Measurements from ENCODE around the gene BAZ2B.

The BAZ2B gene

DNA sequence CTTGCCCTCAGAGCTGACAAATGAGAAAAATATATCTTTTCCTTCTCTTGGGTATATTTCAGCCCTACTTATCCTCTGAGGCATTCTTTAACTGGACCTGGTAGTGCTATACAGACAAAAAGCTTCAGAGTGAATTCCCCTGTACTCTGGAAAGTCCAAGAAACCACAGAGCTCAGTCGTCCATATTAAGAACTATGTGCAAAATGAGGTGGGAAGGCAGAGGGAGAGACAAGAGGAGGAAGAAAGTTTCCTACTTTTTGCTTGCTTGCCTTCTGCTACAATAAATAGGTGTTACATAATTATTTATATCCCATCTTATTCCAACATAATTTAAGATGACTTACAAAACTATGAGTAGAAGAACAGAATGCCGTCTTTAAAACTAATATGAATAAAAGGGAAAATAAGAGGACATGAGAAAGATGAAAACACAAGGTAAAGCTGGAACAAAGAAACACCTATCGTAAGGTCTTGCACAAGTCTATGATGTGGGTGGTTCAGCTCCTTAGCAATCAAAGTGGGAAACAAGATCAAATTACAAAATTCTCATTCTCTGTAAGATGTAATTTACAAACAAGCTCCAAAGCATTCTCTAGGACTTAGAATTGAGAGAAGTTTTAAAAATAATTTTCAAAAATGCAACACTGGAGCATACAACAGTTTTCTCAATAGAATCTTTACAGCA lies 97.9 kb downstream of the BAZ2B start:
- no peak overlapping the region for H3K4me3 ChIP-seq (ENCODE audit: low read length)
- DNase-seq (ENCODE audit: low read depth) = no peak
- TF ChIP-seq, protein P1, sequence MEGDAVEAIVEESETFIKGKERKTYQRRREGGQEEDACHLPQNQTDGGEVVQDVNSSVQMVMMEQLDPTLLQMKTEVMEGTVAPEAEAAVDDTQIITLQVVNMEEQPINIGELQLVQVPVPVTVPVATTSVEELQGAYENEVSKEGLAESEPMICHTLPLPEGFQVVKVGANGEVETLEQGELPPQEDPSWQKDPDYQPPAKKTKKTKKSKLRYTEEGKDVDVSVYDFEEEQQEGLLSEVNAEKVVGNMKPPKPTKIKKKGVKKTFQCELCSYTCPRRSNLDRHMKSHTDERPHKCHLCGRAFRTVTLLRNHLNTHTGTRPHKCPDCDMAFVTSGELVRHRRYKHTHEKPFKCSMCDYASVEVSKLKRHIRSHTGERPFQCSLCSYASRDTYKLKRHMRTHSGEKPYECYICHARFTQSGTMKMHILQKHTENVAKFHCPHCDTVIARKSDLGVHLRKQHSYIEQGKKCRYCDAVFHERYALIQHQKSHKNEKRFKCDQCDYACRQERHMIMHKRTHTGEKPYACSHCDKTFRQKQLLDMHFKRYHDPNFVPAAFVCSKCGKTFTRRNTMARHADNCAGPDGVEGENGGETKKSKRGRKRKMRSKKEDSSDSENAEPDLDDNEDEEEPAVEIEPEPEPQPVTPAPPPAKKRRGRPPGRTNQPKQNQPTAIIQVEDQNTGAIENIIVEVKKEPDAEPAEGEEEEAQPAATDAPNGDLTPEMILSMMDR (conservative IDR thresholded peaks at IDR 0.05; ENCODE audit: low read length) = no peak

DNA sequence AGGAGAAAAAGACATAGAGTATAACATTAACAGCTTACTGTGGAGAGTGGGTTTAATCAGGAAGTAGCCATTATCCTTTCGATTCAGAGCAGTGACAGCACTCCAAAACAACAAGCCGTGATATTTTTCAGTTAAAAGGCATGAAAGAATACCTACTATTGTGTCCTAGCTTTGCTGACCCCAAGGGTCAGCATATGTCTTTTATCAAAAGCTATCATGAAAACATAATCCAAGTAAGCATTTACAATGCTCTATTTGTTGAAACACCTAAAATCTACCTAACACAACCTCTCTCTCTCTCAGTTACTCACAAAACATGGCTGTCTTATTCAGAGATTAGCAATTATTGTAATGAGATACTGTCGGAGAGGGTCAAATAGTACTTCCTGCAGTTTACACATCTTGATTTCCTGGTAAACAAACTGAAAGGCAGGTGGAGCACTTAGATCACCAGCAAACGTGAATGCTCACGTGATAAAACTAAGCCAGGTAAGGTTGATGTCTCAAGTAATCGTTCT lies 100.0 kb downstream of the BAZ2B start:
- TF ChIP-seq, protein P1 (conservative IDR thresholded peaks at IDR 0.05; ENCODE audit: low read length) = no peak
- H3K4me3 ChIP-seq (ENCODE audit: low read length) = peak overlapping the region; percentile 44
- DNase-seq (ENCODE audit: low read depth) = peak; percentile 18

DNA sequence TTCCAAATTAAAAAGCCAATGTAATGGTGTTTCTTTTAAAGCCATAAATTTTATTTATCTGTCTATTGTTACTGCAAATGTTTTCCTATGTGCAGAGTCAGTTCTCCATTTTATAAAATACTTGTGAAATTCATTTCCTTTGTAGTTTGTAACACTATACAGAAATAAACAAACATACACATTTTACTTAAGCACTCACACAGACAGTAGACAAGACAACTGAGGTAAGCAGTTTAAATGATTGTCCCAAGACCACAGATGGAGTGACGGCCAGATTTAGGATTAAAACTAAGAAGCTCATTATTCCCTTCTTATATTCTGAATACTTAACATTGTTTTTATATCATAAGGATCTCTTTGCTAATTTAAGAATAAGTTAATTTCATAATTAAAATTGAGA lies 100.9 kb downstream of the BAZ2B start:
- TF ChIP-seq, protein P1 (conservative IDR thresholded peaks at IDR 0.05; ENCODE audit: low read length) = no peak
- H3K4me3 ChIP-seq (ENCODE audit: low read length) = no peak overlapping the region
- no peak for DNase-seq (ENCODE audit: low read depth)

DNA sequence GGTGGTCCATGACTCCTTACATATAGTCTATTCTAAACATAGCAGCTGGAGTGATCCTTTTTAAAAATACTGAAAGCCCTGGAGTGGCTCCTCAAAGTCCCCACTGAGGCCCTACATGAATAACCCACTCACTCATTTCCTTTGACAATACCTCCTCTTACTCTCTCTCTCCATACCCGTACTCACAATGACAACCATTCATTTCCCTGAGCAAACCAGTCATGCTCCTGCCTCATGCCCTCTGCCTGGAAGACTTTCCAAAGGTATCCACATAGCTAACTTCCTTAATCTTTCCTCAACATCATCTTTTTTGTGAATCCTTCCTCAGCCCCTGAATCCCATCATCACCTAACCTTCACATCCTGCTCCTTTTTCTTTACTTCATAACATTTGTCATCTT lies 102.6 kb downstream of the BAZ2B start:
- H3K4me3 ChIP-seq (ENCODE audit: low read length) = no peak overlapping the region
- TF ChIP-seq, protein P1 (conservative IDR thresholded peaks at IDR 0.05; ENCODE audit: low read length) = no peak

DNA sequence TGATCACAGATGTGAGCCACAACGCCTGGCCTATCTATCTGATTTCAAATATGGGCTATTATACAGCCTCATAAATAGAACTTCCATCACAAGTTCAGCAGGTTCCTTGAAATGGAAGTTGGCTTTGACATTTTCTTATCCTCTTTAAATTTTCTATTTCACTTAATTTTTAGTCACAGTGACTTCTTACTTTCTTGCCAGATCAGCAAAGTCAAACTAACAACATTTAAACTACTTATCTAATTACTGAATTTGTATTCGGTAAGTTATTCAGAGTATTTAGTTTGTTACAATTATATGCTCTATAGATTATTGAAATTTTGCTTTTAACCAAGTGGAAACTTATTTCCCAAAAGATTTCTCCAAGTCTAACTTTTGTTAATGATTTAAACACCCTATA lies 108.2 kb downstream of the BAZ2B start:
- TF ChIP-seq, protein P1 (conservative IDR thresholded peaks at IDR 0.05; ENCODE audit: low read length) = no peak
- no peak for DNase-seq (ENCODE audit: low read depth)

More for the DNA sequence above, 102.6 kb downstream of the BAZ2B start:
- DNase-seq (ENCODE audit: low read depth) = no peak

DNA sequence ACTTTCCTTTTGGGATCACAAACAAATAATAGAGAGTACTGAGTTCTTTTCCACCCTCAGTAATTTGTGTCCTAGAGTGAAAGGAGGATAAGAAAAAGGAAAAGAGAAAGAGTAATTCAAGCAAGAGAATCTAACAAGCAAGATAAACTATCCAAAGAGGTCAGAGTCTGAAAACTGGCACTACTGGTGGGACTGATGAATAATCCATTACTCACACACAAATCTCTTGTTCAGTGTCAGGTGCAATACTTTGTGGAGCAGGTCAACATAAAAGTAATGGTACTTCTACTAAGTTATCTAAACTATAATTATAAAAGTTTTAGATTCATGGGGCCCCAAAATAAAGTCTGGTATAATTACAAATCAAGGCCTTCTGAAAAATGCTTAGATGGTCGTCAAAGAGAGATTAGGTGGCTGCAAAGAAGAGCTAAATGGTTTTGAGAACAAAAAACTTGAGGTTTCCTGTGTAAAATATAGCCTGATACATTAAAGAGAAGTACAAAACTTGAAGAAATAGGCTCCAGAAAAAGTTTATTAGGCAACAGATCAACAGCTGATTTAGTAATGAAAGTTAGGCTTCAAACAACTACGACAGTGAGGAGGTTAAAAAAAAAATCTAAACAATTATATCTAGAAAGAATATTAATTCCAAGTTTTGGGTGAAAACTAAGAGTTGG lies 109.4 kb downstream of the BAZ2B start:
- peak; percentile 1 for DNase-seq (ENCODE audit: low read depth)
- TF ChIP-seq, protein P1 (conservative IDR thresholded peaks at IDR 0.05; ENCODE audit: low read length) = no peak
- H3K4me3 ChIP-seq (ENCODE audit: low read length) = no peak overlapping the region

More for the DNA sequence above, 108.2 kb downstream of the BAZ2B start:
- H3K4me3 ChIP-seq (ENCODE audit: low read length) = no peak overlapping the region

DNA sequence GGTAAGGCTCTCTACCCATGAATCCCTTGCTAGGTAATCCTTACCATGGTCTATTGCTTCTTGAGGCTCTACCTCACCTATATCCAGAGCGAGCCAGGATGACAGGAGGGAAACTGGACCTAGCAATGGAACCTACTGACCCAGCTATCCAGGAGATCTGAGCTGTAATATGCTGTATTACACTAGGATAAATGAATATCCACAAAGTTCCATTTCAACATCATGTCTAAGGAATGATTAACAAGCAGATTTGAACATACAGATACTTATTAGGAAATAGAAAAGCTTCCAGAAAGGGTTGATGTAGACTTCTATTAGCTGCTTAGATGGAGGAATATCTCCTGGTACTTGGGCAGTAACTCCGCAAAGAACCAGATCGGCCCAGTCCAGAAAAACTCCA lies 110.1 kb downstream of the BAZ2B start:
- DNase-seq (ENCODE audit: low read depth) = no peak
- no peak overlapping the region for H3K4me3 ChIP-seq (ENCODE audit: low read length)
- TF ChIP-seq, protein P1 (conservative IDR thresholded peaks at IDR 0.05; ENCODE audit: low read length) = no peak
